ENCODE data around the gene ARPIN.

DNA sequence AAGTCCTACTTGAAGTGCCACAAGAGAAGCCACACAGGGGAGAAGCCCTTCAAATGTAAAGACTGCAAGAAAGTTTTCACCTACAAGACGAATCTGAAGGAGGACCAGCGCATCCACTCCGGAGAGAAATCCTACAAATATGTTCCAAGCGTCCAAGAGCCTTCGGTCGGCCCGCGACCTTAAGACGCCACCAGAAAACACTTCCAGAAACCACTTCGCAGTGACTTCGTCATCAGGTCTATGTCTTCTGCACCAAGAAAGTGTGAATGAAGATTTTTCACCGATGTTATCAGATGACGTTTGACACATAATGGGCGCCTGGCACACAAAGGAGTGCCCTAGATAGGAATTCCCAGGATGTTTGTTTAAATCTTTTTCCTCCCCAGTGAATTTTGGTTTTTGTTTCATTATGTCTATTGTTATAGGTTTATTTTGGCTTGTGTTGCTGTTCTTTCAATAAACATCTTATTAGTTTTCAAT lies 24.1 kb upstream of the ARPIN start:
- TF ChIP-seq CTCF (IDR thresholded peaks at IDR 0.05 in 2 of 3, conservative IDR thresholded peaks at IDR 0.05 in 1 of 3; ENCODE audit: borderline replicate concordance in 1 of 3, insufficient read depth in 1 of 3, low read depth in 2 of 3, low read length in 2 of 3) = no peak
- no peak for TF ChIP-seq EZH2 (IDR thresholded peaks at IDR 0.05)
- no peak for TF ChIP-seq POLR2A (IDR thresholded peaks at IDR 0.05; ENCODE audit: borderline replicate concordance, extremely low read depth, insufficient read depth, insufficient read length)
- no peak for TF ChIP-seq EZH2phosphoT487 (IDR thresholded peaks at IDR 0.05; ENCODE audit: borderline replicate concordance)
- no peak for TF ChIP-seq SIN3A (IDR thresholded peaks at IDR 0.05; ENCODE audit: low read depth)
- no peak for TF ChIP-seq EGR1 (IDR thresholded peaks at IDR 0.05; ENCODE audit: low read depth)
- TF ChIP-seq, protein P1, sequence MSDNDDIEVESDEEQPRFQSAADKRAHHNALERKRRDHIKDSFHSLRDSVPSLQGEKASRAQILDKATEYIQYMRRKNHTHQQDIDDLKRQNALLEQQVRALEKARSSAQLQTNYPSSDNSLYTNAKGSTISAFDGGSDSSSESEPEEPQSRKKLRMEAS (IDR thresholded peaks at IDR 0.05) = no peak
- no peak for TF ChIP-seq REST (IDR thresholded peaks at IDR 0.05; ENCODE audit: low read depth)
- TF ChIP-seq POLR2AphosphoS5 (IDR thresholded peaks at IDR 0.05; ENCODE audit: low read depth, low read length) = no peak
- TF ChIP-seq, protein P2, sequence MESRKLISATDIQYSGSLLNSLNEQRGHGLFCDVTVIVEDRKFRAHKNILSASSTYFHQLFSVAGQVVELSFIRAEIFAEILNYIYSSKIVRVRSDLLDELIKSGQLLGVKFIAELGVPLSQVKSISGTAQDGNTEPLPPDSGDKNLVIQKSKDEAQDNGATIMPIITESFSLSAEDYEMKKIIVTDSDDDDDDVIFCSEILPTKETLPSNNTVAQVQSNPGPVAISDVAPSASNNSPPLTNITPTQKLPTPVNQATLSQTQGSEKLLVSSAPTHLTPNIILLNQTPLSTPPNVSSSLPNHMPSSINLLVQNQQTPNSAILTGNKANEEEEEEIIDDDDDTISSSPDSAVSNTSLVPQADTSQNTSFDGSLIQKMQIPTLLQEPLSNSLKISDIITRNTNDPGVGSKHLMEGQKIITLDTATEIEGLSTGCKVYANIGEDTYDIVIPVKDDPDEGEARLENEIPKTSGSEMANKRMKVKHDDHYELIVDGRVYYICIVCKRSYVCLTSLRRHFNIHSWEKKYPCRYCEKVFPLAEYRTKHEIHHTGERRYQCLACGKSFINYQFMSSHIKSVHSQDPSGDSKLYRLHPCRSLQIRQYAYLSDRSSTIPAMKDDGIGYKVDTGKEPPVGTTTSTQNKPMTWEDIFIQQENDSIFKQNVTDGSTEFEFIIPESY (IDR thresholded peaks at IDR 0.05; ENCODE audit: extremely low read depth, insufficient replicate concordance, low read length) = no peak
- TF ChIP-seq CEBPB (IDR thresholded peaks at IDR 0.05; ENCODE audit: low read depth) = no peak
- TF ChIP-seq, protein P3, sequence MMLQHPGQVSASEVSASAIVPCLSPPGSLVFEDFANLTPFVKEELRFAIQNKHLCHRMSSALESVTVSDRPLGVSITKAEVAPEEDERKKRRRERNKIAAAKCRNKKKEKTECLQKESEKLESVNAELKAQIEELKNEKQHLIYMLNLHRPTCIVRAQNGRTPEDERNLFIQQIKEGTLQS (IDR thresholded peaks at IDR 0.05) = no peak
- TF ChIP-seq YY1 (IDR thresholded peaks at IDR 0.05; ENCODE audit: extremely low read depth, insufficient replicate concordance, low read depth, low read length) = no peak
